Measurements from ENCODE around the gene MUS81. TPM values are rescaled to one million over a fixed set of nuclear protein-coding genes. Genes with fewer than 3 reads are reported as not detected.
"Not testable (repeated sequence)": the region's sequence is repeated elsewhere in the genome, so short reads cannot be mapped to it uniquely, and the experiment has no call there.

Gene MUS81
- polyA plus RNA-seq, 4 donors, result 46.6 to 56.8 (median 49.3) TPM

DNA sequence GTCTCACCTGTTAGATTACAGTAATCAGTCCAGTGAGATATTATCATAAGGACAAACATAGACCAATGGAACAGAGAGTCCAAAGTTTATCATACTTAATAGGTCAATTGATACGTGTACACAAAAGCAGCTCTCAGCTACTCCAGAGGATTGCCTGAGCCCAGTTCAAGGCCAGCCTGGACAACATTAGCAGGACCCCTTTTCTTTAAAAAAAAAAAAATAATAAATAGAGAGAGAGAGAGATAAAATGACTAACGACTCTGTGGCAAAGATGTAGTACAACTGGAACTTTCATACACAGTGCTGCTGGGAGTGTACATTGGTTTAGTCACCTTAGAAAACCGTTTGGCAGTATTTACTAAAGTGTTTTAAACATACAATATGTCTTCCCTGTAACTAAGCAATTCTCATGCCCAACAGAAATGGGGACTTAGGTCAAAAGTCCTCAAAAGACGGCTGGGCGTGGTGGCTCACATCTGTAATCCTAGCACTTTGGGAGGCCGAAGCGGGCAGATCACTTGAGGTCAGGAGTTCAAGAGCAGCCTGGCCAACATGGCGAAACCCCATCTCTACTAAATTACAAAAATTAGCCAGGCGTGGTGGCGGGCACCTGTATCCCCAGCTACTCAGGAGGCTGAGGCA, 15.9 kb upstream of the MUS81 start:
- no peak for DNase-seq (ENCODE audit: low read depth in 4 of 4, low spot score in 3 of 4)

DNA sequence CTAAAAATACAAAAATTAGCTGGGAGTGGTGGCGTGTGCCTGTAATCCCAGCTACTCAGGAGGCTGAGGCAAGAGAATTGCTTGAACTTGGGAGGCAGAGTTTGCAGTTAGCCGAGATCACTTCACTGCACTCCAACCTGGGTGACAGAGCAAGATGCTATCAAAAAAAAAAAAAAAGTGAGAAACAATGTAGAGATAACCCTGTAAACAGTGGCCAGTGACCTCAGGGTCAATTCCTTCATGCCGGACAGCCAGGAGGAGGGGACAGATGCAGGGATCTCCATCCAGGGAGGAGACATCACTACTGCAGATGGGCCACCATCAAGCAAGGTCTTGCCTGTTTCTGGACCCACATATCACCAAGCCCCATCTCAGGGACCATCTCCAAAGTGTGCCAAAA, 12.5 kb upstream of the MUS81 start:
- no peak for DNase-seq (ENCODE audit: low read depth in 4 of 4, low spot score in 3 of 4)

DNA sequence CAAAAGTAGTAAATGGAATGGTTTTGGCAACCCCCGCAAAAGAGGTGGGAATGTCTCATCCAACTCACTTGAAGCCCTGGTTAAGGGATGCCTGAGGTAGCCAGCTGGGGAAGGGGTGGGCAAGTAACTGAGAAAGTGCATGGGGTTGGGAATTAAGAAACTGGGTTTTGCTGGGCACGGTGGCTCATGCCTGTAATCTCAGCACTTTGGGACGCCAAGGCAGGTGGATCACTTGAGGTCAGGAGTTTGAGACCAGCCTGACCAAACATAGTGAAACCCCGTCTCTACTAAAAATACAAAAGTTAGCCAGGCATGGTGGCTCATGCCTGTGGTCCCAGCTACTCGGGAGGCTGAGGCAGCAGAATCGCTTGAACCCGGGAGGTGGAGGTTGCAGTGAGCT, 11.5 kb upstream of the MUS81 start:
- not testable (repeated sequence) for DNase-seq (ENCODE audit: low read depth in 4 of 4, low spot score in 3 of 4)

DNA sequence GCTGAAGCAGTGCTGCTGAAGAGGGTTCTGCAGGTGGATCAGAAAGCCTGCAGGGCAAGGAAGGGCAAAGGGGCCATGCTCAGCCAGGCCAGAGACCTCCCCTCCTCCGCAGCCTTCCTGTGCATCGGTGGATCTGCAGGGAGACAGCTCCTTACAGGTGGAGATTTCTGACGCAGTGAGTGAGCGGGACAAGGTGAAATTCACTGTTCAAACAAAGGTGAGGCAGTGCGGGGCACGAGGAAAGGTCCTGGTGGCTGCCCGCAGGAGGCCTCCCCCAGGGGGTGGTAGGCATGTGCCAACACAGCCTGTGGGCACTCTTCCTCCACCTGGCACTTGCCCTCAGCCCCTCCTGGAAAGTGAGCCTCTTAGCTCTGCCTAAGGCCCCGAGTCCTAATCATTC, 10.9 kb upstream of the MUS81 start:
- no peak for DNase-seq (ENCODE audit: low read depth in 4 of 4, low spot score in 3 of 4)

DNA sequence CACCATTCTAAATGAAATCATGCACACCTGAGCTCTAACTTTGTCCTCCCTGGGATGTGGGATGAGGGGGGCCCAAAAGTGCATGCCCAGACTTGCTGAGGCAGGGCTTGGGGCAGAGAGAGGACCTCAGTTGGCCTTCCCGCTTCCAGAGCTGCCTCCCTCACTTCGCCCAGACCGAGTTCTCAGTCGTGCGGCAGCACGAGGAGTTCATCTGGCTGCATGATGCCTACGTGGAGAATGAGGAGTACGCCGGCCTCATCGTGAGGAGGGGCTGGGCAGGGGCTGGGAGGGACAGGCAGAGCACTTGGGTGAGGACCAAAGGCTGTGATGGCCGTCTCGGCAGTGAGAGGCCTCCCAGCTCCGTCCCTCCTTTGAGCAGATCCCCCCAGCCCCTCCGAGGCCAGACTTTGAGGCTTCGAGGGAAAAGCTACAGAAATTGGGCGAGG, 10.4 kb upstream of the MUS81 start:
- DNase-seq (ENCODE audit: low read depth in 4 of 4, low spot score in 3 of 4), result no peak

DNA sequence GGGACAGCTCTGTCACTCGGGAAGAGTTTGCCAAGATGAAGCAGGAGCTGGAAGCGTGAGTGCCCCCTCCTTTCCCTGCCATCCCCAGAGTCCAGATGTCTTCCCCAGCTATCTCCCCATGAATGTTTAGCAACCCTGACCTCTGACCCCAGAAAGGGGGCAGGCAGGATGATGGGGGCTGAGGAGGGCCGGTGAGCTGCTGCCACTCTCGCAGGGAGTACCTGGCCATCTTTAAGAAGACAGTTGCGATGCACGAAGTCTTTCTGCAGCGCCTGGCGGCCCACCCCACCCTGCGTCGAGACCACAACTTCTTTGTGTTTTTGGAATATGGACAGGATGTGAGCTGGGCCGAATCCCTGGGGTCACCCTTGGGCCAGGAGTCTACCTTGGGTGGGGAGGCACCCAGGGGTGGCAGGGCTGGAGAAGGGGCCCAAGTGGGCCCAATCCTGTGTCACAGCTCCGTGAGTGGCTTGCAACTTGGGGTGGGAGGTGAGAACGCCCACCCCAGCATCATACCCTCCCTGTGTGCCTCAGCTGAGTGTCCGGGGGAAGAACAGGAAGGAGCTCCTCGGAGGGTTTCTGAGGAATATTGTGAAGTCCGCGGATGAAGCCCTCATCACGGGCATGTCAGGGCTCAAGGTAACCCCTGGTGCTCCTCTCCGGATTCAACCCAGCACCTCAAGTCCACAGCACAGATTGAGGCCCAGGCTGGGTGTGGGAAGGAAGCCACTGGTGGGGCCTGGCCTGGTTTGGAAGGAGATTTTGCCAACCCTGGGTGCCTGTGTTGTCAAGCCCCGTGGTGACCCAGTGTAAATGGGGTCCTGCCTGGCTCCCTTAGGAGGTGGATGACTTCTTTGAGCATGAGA, 9.8 kb upstream of the MUS81 start:
- DNase-seq (ENCODE audit: low read depth in 4 of 4, low spot score in 3 of 4), result no peak

DNA sequence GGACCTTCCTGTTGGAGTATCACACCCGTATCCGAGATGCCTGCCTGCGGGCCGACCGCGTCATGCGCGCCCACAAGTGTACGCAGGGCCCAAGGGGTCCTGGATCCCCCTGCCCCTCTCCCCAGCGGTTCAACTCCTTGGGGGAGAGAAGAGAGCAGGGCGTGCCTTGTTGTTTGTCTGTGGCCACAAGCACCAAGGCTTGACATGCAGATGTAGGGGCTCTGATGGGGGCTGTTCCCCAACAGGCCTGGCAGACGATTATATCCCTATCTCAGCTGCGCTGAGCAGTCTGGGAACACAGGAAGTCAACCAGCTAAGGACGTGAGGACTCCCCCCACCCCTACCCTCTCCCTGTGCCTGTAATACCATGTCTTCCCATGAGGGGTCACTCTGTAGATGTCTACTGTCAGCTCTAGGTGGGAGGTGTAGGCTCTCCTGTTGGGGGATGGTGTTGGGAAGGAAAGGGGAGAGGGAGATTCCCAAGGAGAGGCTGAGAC, 9.1 kb upstream of the MUS81 start:
- DNase-seq (ENCODE audit: low read depth in 4 of 4, low spot score in 3 of 4), result no peak

DNA sequence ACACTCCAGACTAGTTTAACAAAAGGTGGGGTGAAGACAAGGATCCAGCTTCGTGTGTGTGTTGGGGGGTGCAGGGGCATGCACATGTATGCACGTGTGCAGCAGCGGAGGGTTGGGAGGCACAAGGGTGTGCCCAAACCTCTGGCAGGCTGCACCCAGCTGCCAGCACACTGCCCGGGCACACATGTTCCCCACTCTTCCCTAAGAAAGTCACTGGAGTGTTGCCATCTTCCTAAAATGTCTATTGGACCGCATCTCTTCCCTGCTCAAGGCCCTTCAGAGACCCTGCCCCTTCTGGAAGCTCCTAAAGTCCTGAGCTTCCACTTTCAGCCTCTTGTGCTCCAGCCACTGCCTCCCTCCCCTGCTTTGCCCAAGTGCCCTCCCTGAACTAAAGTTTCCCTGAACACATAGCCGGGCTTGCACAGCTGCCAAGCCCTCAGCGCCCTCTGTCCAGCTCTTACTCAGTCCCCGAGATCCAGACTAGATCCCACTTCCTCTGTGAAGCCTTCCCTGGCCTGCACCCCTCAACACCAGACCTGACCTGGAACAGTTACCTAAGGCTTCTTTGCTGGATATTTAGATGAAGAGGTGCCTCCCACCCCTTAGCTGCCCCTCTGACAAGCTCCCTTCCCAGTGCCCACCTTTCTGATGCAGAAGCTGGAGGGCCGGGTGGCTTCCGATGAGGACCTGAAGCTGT, 8.3 kb upstream of the MUS81 start:
- DNase-seq (ENCODE audit: low read depth in 4 of 4, low spot score in 3 of 4), result no peak

DNA sequence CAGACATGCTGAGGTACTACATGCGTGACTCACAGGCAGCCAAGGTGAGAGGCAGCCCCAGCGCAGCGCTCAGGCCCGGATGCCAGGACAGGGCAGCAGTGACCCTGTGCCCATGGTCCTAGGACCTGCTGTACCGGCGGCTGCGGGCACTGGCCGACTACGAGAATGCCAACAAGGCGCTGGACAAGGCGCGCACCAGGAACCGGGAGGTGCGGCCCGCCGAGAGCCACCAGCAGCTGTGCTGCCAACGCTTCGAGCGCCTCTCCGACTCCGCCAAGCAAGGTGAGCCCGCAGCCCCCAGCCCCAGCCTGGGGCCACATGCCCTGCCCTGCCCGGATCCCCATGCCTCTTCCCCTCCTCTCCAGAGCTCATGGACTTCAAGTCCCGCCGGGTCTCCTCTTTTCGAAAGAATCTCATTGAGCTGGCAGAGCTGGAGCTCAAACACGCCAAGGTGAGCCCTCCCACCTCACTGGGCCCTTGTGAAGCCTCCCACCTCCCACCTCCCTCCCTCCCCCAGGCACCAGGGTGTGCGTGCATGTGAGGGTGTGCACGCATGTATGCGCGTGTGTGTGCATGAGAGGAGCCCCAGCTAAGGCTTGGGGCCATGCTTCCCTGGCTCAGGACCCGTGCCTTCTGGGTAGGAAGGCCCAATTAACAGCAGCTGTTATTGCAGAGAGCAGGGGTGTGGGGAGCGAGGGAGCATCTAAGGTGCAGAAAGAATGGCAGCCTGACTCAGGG, 7.6 kb upstream of the MUS81 start:
- DNase-seq (ENCODE audit: low read depth in 4 of 4, low spot score in 3 of 4), result no peak

DNA sequence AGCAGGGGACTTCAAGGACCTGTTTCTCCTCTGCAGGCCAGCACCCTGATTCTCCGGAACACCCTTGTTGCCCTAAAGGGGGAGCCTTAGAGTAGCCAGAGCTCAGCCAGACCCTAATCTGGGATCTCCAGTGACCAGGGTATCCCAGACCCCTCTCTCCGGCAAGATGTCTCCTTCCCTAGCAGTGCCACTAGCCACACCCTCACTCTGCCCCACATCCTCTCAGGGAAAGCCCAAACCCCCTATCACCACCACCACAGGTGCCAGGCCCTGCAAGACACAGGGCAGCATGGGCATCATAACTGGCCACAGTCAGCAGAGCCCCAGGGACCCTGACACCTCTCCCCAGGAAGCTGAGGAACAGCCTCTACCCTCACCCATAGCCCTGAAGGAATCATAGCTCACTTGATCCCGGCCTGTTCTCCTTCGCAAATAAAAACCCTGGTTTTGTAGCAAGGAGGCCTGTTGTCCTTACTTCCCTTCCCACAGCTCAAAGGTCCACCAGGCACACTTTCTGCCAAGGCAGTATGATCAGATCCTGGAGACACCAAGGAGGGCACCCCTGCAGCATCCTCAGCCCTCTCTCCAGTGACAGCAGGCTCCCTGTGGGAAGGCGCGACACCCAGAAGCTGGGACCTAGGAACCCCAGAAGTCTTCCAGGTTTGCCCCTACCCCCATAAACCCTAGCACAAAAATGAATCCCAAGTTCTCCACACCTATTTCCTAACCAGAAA, 6.8 kb upstream of the MUS81 start:
- DNase-seq (ENCODE audit: low read depth in 4 of 4, low spot score in 3 of 4), result no peak

DNA sequence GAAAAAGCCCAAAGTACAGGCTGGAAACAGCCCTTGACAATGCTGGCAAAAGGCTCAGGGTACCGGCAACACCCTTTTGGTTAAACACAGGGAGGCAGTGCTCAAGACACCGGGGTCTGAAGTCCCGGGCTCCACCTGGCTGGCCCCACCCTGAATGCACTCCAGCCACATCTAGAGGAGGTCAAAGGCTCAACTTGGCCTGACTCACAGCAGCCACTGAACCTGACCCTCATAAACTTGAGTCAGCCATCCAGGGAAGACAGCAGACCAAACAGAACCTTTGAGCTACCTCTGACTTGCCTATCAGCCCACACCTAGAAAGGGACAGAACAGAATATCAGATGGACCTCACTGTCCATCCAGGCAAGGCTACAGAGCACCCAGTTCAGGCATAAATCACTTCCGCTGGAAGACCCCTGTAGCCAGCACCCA, 6.1 kb upstream of the MUS81 start:
- DNase-seq (ENCODE audit: low read depth in 4 of 4, low spot score in 3 of 4), result no peak

DNA sequence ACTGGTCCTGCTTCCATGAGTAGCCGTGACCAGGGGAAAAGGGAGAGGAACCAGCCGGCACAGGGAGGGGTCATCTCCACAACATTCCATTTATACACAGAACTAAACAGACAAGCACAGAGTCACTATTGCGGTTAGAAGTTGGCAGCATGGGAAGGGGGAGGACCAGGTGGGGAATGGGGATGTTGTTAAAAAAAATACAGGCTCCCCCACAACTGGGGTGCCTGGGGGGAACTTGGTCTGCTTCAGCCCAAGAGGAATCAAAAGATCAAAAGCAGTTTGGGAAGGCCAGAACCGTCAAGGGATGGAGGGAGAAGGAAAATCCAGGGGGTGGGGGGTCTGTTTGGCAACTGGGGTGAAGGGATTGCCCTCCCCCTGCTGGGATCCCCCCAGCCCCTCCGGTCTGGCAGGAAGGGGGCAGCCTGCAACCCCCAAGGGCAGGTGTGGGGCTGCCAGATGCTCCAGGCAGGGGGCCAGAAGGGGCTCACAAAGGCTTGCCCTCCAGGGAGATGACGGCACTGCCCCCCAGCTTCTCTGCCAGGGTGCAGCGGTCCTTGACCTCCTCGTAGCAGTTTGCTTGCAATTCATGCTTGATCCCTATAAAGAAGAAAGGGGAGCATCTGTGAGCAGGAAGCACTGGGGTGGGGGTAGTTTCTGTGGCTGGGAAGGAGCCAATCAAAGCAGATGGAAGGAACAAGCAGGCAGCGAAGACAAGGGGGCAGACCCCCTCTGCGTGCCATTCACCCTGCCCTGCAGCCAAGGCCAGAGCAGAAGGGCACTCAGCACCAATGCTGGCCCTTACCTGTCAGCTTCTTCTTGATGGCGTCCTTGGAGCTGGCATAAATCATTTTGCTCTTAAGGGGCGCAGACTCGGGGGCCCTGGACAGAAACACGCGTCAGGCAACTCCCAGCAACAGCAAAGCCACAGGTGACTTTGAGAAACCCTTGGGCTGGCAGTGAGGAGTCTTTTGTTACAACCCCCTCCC, 5.1 kb upstream of the MUS81 start:
- DNase-seq (ENCODE audit: low read depth in 4 of 4, low spot score in 3 of 4), result no peak

GRCh38 chr11:65855927-65856363, 4.3 kb upstream of the MUS81 start:
- no peak for DNase-seq (ENCODE audit: low read depth in 4 of 4, low spot score in 3 of 4)

DNA sequence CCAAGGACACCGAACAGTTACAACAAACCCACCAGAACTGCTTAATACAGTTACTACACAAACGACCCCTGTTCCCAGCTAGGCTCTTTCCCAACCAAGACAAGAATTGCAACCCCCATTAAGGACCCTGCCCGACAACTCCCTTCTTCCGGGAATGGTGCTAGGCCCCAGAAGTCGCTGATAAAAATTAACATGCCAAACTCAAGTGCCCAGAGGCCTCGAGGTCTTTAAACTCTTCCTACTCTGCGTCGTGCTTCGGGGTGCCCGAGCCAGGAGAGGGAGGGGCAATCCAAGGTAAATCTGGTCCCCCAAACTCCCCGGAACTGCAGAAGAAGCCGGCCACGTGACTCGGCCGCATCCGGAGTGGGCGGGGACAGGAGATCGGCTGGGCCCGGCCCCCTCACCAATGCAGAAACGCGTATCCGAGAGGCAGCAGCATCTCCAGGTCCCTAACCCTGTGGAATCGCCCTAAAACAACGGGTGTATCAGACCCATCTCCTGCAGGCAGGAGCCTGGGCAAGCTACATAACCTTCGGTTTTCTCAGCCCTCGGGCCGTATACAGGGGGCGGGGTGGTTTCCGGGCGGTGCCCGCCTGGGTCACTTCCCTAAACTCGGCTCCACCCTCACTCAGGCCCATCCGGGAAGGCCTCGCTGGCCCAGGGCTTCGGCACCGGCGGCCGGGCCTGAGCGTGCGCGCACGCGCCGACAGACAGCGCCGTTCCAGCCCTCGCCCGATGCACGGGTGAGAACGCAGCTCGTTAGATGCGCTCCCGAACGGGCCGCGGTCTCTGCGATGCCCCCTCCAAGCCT, 3.3 kb upstream of the MUS81 start:
- DNase-seq (ENCODE audit: low read depth in 4 of 4, low spot score in 3 of 4), result no peak

DNA sequence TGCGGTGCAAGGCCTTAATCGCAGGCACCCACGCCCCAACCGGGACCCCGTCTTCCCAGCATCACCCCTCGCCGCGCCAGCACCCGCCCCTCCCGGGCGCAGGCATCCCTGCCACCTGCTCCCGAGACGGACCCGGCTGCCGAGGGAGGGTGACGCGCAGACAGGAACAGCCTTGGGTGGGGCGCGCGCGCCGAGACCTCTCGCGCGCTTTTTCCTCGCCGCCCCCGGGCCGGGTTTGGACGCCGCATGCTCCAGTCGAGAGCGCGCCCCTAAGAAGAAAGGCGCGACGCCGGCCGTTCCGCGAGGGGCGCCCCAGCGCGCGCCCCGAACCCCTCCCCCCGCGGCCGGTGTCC, 2.8 kb upstream of the MUS81 start:
- no peak for DNase-seq (ENCODE audit: low read depth in 4 of 4, low spot score in 3 of 4)

GRCh38 chr11:65857853-65858680, 2.2 kb upstream of the MUS81 start, which contains the start of gene CFL1:
TSS of gene CFL1 (minus strand) at chr11:65858180. CDS start at chr11:65858099, 81 bp downstream.
- DNase-seq (ENCODE audit: low read depth in 4 of 4, low spot score in 3 of 4), result peak in 3 of 4 donors; percentile 91 to 93 (median 92)

- no peak for DNase-seq (ENCODE audit: low read depth in 4 of 4, low spot score in 3 of 4)
These were observed 1.5 kb upstream of the MUS81 start for GRCh38 chr11:65858681-65859087.
